ENCODE measurements around the gene SLC44A2.

The SLC44A2 gene

GRCh38 chr19:10634963-10635362 lies 9.6 kb downstream of the SLC44A2 start:
- Histone ChIP-seq H3K4me3 (ENCODE audit: low read depth, low read length) (no peak overlapping the region), H3K27me3 (no peaks in the 10 kb centered on the region), H3K4me1 (no peaks in the 10 kb centered on the region), H3K36me3 (peaks cover 3% of the 10 kb centered on the region; the same call in 1 of the 2 replicates), H3K9me3 (no peaks in the 10 kb centered on the region)
- TF ChIP-seq, protein P1, sequence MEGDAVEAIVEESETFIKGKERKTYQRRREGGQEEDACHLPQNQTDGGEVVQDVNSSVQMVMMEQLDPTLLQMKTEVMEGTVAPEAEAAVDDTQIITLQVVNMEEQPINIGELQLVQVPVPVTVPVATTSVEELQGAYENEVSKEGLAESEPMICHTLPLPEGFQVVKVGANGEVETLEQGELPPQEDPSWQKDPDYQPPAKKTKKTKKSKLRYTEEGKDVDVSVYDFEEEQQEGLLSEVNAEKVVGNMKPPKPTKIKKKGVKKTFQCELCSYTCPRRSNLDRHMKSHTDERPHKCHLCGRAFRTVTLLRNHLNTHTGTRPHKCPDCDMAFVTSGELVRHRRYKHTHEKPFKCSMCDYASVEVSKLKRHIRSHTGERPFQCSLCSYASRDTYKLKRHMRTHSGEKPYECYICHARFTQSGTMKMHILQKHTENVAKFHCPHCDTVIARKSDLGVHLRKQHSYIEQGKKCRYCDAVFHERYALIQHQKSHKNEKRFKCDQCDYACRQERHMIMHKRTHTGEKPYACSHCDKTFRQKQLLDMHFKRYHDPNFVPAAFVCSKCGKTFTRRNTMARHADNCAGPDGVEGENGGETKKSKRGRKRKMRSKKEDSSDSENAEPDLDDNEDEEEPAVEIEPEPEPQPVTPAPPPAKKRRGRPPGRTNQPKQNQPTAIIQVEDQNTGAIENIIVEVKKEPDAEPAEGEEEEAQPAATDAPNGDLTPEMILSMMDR (IDR thresholded peaks at IDR 0.05; ENCODE audit: low read depth, low read length) = no peak
- no peak for DNase-seq

- no peak overlapping the region for H3K4me3 ChIP-seq (ENCODE audit: low read depth, low read length)
- no peaks in the 10 kb centered on the region for H3K4me1 ChIP-seq
- DNase-seq = no peak
- no peaks in the 10 kb centered on the region for H3K27me3 ChIP-seq
- TF ChIP-seq, protein P1 (IDR thresholded peaks at IDR 0.05; ENCODE audit: low read depth, low read length) = no peak
- no peaks in the 10 kb centered on the region for H3K9me3 ChIP-seq
- H3K36me3 ChIP-seq = peaks cover 3% of the 10 kb centered on the region; the same call in 1 of the 2 replicates
Measured at GRCh38 chr19:10636304-10636972, 11.1 kb downstream of the SLC44A2 start.

GRCh38 chr19:10637894-10638293 lies 12.5 kb downstream of the SLC44A2 start:
- H3K9me3 ChIP-seq = no peaks in the 10 kb centered on the region
- H3K4me1 ChIP-seq = no peaks in the 10 kb centered on the region
- H3K4me3 ChIP-seq (ENCODE audit: low read depth, low read length) = no peak overlapping the region
- no peaks in the 10 kb centered on the region for H3K27me3 ChIP-seq
- peaks cover 3% of the 10 kb centered on the region; the same call in 1 of the 2 replicates for H3K36me3 ChIP-seq
- TF ChIP-seq, protein P1 (IDR thresholded peaks at IDR 0.05; ENCODE audit: low read depth, low read length) = no peak
- DNase-seq = no peak

DNA sequence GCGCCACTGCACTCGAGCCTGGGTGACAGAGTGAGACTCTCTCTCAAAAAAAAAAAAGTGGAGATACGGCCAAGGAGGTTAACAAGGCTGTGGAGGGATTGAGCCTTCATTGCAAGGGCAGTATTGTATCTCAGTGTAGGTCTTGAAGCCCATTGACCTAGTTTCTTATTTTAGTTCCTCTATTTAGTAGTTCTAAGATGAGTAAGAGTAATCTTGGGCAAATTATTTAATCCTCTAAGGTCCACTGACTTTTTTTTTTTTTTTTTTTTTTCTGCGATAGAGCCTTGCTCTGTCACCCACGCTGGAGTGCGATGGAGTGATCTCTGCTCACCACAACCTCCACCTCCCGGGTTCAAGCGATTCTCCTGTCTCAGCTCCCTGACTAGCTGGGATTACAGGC lies 14.5 kb downstream of the SLC44A2 start:
- DNase-seq = no peak
- TF ChIP-seq, protein P1 (IDR thresholded peaks at IDR 0.05; ENCODE audit: low read depth, low read length) = no peak
- Histone ChIP-seq H3K4me3 (ENCODE audit: low read depth, low read length) (no peak overlapping the region), H3K36me3 (peaks cover 3% of the 10 kb centered on the region; the same call in 1 of the 2 replicates), H3K9me3 (no peaks in the 10 kb centered on the region), H3K4me1 (peaks cover 4% of the 10 kb centered on the region; the same call in 1 of the 2 replicates), H3K27me3 (no peaks in the 10 kb centered on the region)

GRCh38 chr19:10640361-10640760 lies 15.0 kb downstream of the SLC44A2 start:
- H3K9me3 ChIP-seq = no peaks in the 10 kb centered on the region

DNA sequence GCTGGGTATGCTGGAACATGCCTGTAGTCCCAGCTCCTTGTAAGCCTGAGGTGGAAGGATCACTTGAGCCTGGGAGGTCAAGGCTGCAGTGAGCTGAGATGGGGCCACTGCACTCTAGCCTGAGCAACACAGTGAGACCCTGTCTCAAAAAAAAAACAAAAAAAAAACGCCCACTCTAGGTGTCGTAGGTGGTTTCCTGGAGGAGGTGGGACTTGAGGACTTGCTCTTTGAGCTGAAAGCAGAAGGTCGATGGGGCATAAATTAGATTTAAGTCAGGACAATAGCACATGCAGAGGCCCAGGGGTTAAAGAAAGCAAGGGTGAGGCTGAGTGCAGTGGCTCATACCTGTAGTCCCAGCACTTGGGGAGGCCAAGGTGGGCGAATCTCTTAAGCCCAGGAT lies 15.9 kb downstream of the SLC44A2 start:
- peaks cover 4% of the 10 kb centered on the region; the same call in 1 of the 2 replicates for H3K4me1 ChIP-seq
- H3K27me3 ChIP-seq = no peaks in the 10 kb centered on the region
- no peak overlapping the region for H3K4me3 ChIP-seq (ENCODE audit: low read depth, low read length)
- no peak for DNase-seq
- TF ChIP-seq, protein P1 (IDR thresholded peaks at IDR 0.05; ENCODE audit: low read depth, low read length) = no peak
- H3K9me3 ChIP-seq = no peaks in the 10 kb centered on the region
- H3K36me3 ChIP-seq = peaks cover 3% of the 10 kb centered on the region; the same call in 1 of the 2 replicates

More at GRCh38 chr19:10640361-10640760, 15.0 kb downstream of the SLC44A2 start:
- TF ChIP-seq, protein P1 (IDR thresholded peaks at IDR 0.05; ENCODE audit: low read depth, low read length) = no peak
- DNase-seq = no peak
- peaks cover 3% of the 10 kb centered on the region; the same call in 1 of the 2 replicates for H3K36me3 ChIP-seq
- no peak overlapping the region for H3K4me3 ChIP-seq (ENCODE audit: low read depth, low read length)
- no peaks in the 10 kb centered on the region for H3K27me3 ChIP-seq
- peaks cover 4% of the 10 kb centered on the region; the same call in 1 of the 2 replicates for H3K4me1 ChIP-seq
